Nephron (organoid): ENCODE measurements around the gene TMEM167A.
A peak's percentile ranks its signal among the peaks of the same experiment; 100 is the strongest.

Source experiments
- H3K27ac Mint-ChIP-seq, 3 experiments: 2 replicates each; pipeline ENCODE4 v1.8.0; 2020; ENCODE audit warnings: mixed read lengths in 3 of 3, mild to moderate bottlenecking in 2 of 3, moderate library complexity in 1 of 3
- H3K27me3 Mint-ChIP-seq: 2 replicates; pipeline ENCODE4 v1.8.0; 2021; ENCODE audit warnings: low read depth, mild to moderate bottlenecking, moderate library complexity, mixed read lengths
- H3K36me3 Mint-ChIP-seq: 2 replicates; pipeline ENCODE4 v1.8.0; 2020; ENCODE audit warnings: low read depth, mixed read lengths
- H3K4me1 Mint-ChIP-seq: 2 replicates; pipeline ENCODE4 v1.8.0; 2020; ENCODE audit warnings: mixed read lengths
- H3K4me3 Mint-ChIP-seq, 3 experiments: 2 replicates each; pipeline ENCODE4 v1.8.0; 2020; ENCODE audit warnings: mild to moderate bottlenecking in 3 of 3, mixed read lengths in 3 of 3, moderate library complexity in 2 of 3
- H3K9me3 Mint-ChIP-seq: 2 replicates; pipeline ENCODE4 v1.8.0; 2020; ENCODE audit warnings: mixed read lengths
- CTCF ChIP-seq, 3 experiments: fragments of 200-600 bp; sonication (generic); IDR thresholded peaks; one replicate each; pipeline ENCODE4 v1.5.0; 2021; ENCODE audit warnings: antibody characterized with exemption in 3 of 3; ENCODE audit not compliant: unreplicated experiment in 3 of 3

The TMEM167A gene

GRCh38 chr5:83025690-83026478 lies 51.3 kb downstream of the TMEM167A start:
- Mint-ChIP-seq H3K27me3 (no peaks in the 10 kb centered on the region), H3K36me3 (no peaks in the 10 kb centered on the region), H3K9me3 (no peaks in the 10 kb centered on the region), H3K4me1 (peaks cover 17% of the 10 kb centered on the region), H3K4me3 (no peak overlapping the region), H3K27ac (no peak overlapping the region)
- no peak for TF ChIP-seq CTCF (IDR thresholded peaks at IDR 0.05; ENCODE audit: unreplicated experiment in 3 of 3)

- peaks cover 17% of the 10 kb centered on the region for H3K4me1 Mint-ChIP-seq
- no peaks in the 10 kb centered on the region for H3K36me3 Mint-ChIP-seq
- H3K4me3 Mint-ChIP-seq, result no peak overlapping the region
- peaks cover 5% of the 10 kb centered on the region for H3K9me3 Mint-ChIP-seq
- peaks cover 3% of the 10 kb centered on the region for H3K27me3 Mint-ChIP-seq
- no peak for TF ChIP-seq CTCF (IDR thresholded peaks at IDR 0.05; ENCODE audit: unreplicated experiment in 3 of 3)
- H3K27ac Mint-ChIP-seq, result peak overlapping the region in 1 of 3 experiments; percentile 14
Observed at GRCh38 chr5:83022334-83022733, 54.9 kb downstream of the TMEM167A start.

- no peaks in the 10 kb centered on the region for H3K4me1 Mint-ChIP-seq
Observed at GRCh38 chr5:83015676-83016075, 61.5 kb downstream of the TMEM167A start.

GRCh38 chr5:83011985-83012384 lies 65.2 kb downstream of the TMEM167A start:
- Mint-ChIP-seq H3K4me1 (no peaks in the 10 kb centered on the region), H3K27me3 (no peaks in the 10 kb centered on the region), H3K36me3 (no peaks in the 10 kb centered on the region), H3K27ac (no peak overlapping the region), H3K4me3 (no peak overlapping the region), H3K9me3 (peaks cover 2% of the 10 kb centered on the region)
- TF ChIP-seq CTCF (IDR thresholded peaks at IDR 0.05; ENCODE audit: unreplicated experiment in 3 of 3), result no peak

More at GRCh38 chr5:83015676-83016075, 61.5 kb downstream of the TMEM167A start:
- Mint-ChIP-seq H3K4me3 (no peak overlapping the region), H3K27ac (peak overlapping the region in 2 of 3 experiments; percentile 65 to 72), H3K9me3 (peaks cover 7% of the 10 kb centered on the region), H3K36me3 (no peaks in the 10 kb centered on the region), H3K27me3 (peaks cover 2% of the 10 kb centered on the region)
- TF ChIP-seq CTCF (IDR thresholded peaks at IDR 0.05; ENCODE audit: unreplicated experiment in 3 of 3), result no peak

- no peaks in the 10 kb centered on the region for H3K27me3 Mint-ChIP-seq
- TF ChIP-seq CTCF (IDR thresholded peaks at IDR 0.05; ENCODE audit: unreplicated experiment in 3 of 3), result no peak
- no peak overlapping the region for H3K27ac Mint-ChIP-seq
- peaks cover 2% of the 10 kb centered on the region for H3K9me3 Mint-ChIP-seq
- no peaks in the 10 kb centered on the region for H3K4me1 Mint-ChIP-seq
- H3K36me3 Mint-ChIP-seq, result no peaks in the 10 kb centered on the region
- no peak overlapping the region for H3K4me3 Mint-ChIP-seq
Observed at GRCh38 chr5:83009408-83009807, 67.8 kb downstream of the TMEM167A start.

GRCh38 chr5:83007755-83008154 lies 69.4 kb downstream of the TMEM167A start:
- Mint-ChIP-seq H3K36me3 (no peaks in the 10 kb centered on the region), H3K4me1 (peaks cover 5% of the 10 kb centered on the region), H3K4me3 (no peak overlapping the region), H3K27me3 (no peaks in the 10 kb centered on the region), H3K27ac (peak overlapping the region in 1 of 3 experiments; percentile 45), H3K9me3 (peaks cover 2% of the 10 kb centered on the region)
- TF ChIP-seq CTCF (IDR thresholded peaks at IDR 0.05; ENCODE audit: unreplicated experiment in 3 of 3), result no peak
